Measurements from ENCODE around the gene TBC1D24.

DNA sequence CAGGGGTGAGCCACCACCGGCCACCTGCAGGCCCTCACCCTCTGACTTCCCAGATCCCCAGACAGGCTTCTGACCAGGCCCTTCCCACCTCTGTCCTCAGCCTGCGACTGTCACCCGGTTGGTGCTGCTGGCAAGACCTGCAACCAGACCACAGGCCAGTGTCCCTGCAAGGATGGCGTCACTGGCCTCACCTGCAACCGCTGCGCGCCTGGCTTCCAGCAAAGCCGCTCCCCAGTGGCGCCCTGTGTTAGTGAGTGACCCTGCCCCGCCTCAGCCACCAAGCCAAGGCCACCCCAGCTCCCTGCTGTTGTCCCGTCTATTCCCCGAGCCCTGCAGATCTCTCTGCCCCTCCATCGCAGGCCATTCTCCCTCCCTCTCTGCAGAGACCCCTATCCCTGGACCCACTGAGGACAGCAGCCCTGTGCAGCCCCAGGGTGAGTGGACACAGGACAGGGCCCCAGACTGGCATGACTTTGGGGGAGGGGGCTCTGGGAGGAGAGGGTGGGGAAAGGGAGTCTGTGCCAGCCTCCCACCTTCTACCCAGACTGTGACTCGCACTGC is 2.0 kb upstream of the TBC1D24 start:
- TF ChIP-seq, protein P1, sequence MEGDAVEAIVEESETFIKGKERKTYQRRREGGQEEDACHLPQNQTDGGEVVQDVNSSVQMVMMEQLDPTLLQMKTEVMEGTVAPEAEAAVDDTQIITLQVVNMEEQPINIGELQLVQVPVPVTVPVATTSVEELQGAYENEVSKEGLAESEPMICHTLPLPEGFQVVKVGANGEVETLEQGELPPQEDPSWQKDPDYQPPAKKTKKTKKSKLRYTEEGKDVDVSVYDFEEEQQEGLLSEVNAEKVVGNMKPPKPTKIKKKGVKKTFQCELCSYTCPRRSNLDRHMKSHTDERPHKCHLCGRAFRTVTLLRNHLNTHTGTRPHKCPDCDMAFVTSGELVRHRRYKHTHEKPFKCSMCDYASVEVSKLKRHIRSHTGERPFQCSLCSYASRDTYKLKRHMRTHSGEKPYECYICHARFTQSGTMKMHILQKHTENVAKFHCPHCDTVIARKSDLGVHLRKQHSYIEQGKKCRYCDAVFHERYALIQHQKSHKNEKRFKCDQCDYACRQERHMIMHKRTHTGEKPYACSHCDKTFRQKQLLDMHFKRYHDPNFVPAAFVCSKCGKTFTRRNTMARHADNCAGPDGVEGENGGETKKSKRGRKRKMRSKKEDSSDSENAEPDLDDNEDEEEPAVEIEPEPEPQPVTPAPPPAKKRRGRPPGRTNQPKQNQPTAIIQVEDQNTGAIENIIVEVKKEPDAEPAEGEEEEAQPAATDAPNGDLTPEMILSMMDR (conservative IDR thresholded peaks at IDR 0.05; ENCODE audit: low read depth in 2 of 2), result no peak
- no peak for TF ChIP-seq POLR2AphosphoS5 (IDR thresholded peaks at IDR 0.05; ENCODE audit: low read depth)
- TF ChIP-seq, protein P2, sequence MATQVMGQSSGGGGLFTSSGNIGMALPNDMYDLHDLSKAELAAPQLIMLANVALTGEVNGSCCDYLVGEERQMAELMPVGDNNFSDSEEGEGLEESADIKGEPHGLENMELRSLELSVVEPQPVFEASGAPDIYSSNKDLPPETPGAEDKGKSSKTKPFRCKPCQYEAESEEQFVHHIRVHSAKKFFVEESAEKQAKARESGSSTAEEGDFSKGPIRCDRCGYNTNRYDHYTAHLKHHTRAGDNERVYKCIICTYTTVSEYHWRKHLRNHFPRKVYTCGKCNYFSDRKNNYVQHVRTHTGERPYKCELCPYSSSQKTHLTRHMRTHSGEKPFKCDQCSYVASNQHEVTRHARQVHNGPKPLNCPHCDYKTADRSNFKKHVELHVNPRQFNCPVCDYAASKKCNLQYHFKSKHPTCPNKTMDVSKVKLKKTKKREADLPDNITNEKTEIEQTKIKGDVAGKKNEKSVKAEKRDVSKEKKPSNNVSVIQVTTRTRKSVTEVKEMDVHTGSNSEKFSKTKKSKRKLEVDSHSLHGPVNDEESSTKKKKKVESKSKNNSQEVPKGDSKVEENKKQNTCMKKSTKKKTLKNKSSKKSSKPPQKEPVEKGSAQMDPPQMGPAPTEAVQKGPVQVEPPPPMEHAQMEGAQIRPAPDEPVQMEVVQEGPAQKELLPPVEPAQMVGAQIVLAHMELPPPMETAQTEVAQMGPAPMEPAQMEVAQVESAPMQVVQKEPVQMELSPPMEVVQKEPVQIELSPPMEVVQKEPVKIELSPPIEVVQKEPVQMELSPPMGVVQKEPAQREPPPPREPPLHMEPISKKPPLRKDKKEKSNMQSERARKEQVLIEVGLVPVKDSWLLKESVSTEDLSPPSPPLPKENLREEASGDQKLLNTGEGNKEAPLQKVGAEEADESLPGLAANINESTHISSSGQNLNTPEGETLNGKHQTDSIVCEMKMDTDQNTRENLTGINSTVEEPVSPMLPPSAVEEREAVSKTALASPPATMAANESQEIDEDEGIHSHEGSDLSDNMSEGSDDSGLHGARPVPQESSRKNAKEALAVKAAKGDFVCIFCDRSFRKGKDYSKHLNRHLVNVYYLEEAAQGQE (IDR thresholded peaks at IDR 0.05; ENCODE audit: unreplicated experiment), result no peak
- TF ChIP-seq EZH2phosphoT487 (IDR thresholded peaks at IDR 0.05; ENCODE audit: unreplicated experiment), result no peak
- TF ChIP-seq ZNF114 (CRISPR knock-in tag; IDR thresholded peaks at IDR 0.05), result no peak
- TF ChIP-seq ZNF331 (CRISPR knock-in tag; IDR thresholded peaks at IDR 0.05; ENCODE audit: low read depth), result no peak
- no peak for TF ChIP-seq EZH2 (IDR thresholded peaks at IDR 0.05; ENCODE audit: low read depth, unreplicated experiment)
- TF ChIP-seq NANOG (IDR thresholded peaks at IDR 0.05; ENCODE audit: borderline replicate concordance), result no peak
- TF ChIP-seq JUNB (IDR thresholded peaks at IDR 0.05; ENCODE audit: unreplicated experiment), result no peak
- no peak for TF ChIP-seq CREB1 (CRISPR knock-in tag; IDR thresholded peaks at IDR 0.05; ENCODE audit: low read depth)
- TF ChIP-seq, protein P3, sequence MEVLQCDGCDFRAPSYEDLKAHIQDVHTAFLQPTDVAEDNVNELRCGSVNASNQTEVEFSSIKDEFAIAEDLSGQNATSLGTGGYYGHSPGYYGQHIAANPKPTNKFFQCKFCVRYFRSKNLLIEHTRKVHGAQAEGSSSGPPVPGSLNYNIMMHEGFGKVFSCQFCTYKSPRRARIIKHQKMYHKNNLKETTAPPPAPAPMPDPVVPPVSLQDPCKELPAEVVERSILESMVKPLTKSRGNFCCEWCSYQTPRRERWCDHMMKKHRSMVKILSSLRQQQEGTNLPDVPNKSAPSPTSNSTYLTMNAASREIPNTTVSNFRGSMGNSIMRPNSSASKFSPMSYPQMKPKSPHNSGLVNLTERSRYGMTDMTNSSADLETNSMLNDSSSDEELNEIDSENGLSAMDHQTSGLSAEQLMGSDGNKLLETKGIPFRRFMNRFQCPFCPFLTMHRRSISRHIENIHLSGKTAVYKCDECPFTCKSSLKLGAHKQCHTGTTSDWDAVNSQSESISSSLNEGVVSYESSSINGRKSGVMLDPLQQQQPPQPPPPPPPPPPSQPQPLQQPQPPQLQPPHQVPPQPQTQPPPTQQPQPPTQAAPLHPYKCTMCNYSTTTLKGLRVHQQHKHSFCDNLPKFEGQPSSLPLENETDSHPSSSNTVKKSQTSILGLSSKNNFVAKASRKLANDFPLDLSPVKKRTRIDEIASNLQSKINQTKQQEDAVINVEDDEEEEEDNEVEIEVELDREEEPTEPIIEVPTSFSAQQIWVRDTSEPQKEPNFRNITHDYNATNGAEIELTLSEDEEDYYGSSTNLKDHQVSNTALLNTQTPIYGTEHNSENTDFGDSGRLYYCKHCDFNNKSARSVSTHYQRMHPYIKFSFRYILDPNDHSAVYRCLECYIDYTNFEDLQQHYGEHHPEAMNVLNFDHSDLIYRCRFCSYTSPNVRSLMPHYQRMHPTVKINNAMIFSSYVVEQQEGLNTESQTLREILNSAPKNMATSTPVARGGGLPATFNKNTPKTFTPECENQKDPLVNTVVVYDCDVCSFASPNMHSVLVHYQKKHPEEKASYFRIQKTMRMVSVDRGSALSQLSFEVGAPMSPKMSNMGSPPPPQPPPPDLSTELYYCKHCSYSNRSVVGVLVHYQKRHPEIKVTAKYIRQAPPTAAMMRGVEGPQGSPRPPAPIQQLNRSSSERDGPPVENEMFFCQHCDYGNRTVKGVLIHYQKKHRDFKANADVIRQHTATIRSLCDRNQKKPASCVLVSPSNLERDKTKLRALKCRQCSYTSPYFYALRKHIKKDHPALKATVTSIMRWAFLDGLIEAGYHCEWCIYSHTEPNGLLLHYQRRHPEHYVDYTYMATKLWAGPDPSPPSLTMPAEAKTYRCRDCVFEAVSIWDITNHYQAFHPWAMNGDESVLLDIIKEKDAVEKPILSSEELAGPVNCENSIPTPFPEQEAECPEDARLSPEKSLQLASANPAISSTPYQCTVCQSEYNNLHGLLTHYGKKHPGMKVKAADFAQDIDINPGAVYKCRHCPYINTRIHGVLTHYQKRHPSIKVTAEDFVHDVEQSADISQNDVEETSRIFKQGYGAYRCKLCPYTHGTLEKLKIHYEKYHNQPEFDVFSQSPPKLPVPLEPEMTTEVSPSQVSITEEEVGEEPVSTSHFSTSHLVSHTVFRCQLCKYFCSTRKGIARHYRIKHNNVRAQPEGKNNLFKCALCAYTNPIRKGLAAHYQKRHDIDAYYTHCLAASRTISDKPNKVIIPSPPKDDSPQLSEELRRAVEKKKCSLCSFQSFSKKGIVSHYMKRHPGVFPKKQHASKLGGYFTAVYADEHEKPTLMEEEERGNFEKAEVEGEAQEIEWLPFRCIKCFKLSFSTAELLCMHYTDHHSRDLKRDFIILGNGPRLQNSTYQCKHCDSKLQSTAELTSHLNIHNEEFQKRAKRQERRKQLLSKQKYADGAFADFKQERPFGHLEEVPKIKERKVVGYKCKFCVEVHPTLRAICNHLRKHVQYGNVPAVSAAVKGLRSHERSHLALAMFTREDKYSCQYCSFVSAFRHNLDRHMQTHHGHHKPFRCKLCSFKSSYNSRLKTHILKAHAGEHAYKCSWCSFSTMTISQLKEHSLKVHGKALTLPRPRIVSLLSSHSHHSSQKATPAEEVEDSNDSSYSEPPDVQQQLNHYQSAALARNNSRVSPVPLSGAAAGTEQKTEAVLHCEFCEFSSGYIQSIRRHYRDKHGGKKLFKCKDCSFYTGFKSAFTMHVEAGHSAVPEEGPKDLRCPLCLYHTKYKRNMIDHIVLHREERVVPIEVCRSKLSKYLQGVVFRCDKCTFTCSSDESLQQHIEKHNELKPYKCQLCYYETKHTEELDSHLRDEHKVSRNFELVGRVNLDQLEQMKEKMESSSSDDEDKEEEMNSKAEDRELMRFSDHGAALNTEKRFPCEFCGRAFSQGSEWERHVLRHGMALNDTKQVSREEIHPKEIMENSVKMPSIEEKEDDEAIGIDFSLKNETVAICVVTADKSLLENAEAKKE (CRISPR knock-in tag; IDR thresholded peaks at IDR 0.05), result no peak
